GM18498 (cell line): Measurements from ENCODE around the gene IQCH.
"Not testable (repeated sequence)": the region's sequence is repeated elsewhere in the genome, so short reads cannot be mapped to it uniquely, and the experiment has no call there.

Source experiments
- ATAC-seq: cut with Tn5 transposase; IDR thresholded peaks from one replicate; pipeline ENCODE4 v1.9.1; 2021; ENCODE audit warnings: mild to moderate bottlenecking, moderate library complexity; ENCODE audit not compliant: unreplicated experiment

IQCH gene

DNA sequence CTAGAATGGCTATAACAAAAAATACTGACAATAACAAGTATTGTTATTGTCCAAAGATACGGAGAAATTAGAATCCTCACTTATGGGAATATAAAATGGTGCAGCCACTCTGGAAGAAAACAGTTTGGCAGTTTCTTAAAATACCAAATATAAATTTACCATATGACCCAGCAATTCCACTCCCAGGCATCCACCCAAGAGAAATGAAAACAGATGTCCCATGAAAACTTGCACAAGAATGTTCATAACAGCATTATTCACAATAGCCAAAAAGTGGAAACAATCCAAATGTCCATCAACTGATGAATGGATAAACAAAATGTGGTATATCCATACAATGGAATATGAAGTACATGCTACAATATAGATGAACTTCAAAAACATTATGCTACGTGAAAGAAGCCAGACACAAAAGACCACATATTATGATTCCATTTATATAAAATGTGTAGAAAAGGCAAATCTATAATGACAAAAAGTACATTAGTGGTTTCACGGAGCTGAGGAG is 9.6 kb upstream of the IQCH start:
- no peak for ATAC-seq

DNA sequence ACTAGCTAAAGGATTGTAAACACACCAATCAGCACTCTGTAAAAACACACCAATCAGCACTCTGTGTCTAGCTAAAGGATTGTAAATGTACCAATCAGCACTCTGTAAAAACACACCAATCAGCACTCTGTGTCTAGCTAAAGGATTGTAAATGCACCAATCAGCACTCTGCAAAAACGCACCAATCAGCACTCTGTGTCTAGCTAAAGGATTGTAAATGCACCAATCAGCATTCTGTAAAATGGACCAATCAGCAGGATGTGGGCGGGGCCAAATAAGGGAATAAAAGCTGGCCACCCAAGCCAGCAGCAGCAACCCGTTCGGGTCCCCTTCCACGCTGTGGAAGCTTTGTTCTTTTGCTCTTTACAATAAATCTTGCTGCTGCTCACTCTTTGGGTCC is 8.0 kb upstream of the IQCH start:
- ATAC-seq: not testable (repeated sequence)

DNA sequence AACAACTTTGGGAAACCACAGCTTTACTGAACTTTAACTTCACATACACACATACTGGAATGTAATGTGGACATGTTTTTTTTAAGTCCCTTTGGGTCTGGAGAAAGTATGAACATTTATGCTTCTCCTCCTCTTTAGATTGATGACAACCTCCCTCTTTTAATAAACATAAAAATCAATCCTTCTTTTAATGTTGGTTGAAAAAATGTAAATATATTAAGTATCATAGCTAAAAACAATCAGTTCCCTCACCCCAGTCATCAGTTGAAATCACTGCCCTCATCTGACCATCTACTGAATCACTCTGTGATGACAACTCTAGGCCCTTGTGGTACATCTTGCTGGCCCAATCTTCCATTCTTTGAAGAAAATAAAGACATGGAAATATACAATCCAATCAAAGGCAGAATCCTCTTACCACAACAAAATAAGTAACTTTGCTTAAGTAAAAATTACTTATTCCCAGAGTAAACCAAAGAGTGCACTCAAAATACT is 6.5 kb upstream of the IQCH start:
- ATAC-seq: no peak

DNA sequence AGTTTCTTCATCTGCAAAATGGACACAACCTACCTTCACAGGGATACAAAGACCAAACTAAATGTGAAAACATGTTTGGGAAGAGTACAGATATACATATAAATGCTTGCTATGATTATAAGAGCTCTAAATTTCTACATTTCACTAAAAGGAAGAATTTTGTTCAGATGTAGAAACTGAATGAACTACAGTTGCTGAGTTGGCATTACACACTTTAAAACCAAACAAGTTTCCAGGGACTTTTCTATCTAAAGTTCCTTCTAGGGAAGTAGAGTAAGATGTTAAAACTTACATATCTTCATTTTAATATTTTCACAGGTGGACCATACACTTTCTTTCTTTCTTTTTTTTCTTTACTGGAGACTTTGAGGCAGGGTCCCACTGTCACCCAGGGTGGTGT is 4.8 kb upstream of the IQCH start:
- no peak for ATAC-seq

DNA sequence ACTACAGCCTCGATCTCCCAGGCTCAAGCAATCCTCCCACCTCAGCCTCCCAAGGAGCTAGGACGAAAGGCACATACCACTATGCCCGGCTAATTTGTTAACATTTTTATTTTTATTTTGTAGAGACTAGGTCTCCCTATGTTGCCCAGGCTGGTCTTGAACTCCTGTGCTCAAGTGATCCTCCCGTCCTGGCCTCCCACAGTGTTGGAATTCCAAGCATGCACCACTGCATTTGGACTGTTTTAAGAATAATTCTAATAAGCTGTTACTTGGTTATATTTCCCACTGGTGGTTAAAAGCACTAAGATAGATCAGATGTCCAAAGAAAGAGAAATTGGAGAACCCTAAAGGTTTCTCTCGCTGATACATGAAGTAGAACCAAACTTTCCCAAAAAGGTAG is 3.3 kb upstream of the IQCH start:
- ATAC-seq: no peak

DNA sequence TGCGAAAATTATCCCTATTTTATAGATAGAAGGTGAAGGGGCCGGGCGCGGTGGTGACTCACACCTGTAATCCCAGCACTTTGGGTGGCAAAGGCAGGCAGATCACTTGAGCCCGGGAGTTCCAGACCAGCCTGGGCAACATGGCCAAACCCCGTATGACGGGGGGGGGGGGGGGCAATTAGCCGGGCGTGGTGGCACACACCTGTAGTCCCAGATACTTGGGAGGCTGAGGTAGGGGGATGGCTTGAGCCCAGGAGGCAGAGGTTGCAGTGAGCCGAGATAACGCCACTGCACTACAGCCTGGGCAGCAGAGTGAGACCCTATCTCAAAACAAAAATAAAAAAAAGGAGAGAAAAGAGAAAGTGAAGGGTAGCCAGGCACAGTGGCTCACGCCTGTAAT is 1.5 kb upstream of the IQCH start:
- no peak for ATAC-seq

DNA sequence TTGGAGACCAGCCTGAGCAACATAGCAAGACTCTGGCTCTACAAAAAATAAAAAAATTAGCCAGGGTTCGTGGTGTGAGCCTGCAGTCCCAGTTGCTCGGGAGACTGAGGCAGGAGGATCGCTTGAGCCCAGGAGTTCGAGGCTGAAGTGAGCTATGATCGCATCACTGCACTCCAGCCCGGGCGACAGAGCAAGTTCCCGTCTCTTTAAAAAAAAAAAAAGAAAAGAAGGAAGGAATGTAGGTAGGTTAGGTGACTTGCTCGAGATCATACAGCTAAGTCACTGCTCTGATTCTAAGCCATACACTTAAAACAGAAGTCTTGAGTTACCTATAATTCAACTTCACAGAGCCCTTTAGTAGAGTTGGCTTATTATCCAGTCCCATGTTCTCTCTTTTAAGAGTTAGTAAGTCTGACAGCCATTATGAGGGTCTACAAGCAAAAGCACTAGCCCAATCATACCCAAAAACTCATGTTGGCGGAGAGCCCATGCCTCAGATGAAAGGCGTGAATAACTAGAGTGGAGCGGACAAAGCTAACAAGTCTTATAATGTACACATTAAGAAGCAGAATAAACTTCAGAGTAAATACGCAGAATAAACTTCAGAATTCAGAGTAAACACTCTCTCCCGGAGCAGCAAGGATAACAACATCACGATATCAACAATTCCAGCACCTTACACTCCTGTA is 893 bp upstream of the IQCH start:
- ATAC-seq: no peak

DNA sequence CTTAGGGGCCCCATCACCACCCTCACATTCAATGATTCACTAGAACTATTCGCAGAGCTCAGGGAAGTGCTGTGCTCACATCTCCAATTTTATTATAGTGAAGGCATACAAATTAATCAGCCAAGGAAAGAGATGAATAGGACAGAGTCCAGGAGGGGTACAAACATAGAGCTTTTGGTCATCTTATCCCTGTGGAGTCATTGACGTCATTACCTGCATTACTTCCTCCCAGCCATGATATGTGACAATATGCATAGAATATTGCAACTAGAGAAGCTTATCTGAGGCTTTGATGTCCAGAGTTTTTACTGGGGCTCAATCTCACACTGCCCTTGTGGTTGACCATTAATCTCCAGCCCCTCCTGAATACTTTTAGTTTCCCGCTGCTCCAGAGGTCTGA is 1.5 kb downstream of the IQCH start:
- ATAC-seq: no peak

DNA sequence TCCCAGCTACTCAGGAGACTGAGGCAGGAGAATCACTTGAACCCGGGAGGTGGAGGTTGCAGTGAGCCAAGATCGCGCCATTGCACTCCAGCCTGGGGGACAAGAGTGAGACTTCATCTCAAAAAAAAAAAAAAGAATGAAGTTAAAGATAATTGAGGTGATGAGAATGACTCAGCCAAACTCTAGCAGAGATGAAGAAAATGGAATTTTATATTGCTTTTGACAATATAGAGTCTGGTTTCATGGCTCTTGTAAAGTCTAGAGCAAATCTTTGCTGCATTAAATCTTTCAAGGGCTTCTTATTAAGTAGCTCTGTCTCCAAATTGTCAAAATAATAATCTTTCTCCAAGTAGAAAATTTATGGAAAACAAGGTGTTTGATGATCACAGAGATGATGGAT is 3.8 kb downstream of the IQCH start:
- ATAC-seq: not testable (repeated sequence)

DNA sequence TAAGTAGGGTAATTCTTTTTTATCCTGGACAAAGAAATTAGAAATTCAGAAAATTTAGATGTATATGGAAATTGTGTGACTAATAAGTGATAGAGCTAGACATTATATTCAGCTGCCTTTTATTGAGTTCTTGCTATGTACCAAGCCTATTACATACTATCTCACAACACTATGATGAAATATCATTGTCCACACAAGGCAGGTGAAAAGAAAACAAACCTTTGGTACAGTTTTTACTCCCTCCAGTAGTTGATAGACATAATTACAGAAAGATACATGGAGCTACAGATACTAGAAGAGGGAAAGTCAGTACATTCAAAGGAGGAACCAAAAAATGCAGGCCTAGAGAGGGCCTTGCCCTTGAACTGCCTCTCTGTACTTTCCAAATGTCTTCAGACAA is 4.8 kb downstream of the IQCH start:
- no peak for ATAC-seq

DNA sequence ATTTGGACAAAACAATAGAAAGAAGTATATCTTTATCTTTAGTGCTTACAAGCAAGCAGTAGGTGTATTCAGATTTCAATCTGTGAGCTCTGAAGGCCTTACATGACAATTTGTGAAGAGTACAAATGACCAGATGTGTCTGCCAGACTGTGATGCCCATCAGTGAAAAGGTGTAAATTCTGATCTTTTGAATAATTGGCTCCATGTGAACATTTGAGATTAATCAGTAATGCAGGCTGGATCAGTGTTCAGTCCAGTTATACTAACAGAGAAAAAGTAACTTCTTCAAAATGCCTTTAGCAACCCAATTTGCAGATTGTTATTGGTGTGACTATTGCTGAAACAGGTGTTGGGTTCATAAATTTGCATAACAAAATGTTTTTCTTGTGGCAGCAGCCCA is 5.2 kb downstream of the IQCH start:
- ATAC-seq: no peak

DNA sequence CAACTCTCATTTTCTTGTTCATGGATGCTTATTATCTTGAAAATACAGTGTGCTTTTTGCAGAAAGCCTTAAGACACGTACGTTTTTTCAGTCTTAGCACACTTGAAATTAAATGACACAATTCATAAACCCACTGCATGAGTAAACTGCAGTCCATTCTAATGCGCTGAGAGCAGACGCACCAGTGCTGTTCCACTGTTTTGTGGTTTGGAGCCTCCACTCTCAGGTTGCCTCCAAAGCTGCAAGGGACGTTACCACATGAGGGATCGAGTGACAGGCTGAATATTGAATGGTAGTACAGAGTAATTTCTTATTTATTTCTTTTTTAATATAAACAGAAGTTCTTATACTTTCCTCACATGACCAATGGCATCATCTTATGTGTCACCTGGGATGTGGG is 12.3 kb downstream of the IQCH start:
- ATAC-seq: no peak

DNA sequence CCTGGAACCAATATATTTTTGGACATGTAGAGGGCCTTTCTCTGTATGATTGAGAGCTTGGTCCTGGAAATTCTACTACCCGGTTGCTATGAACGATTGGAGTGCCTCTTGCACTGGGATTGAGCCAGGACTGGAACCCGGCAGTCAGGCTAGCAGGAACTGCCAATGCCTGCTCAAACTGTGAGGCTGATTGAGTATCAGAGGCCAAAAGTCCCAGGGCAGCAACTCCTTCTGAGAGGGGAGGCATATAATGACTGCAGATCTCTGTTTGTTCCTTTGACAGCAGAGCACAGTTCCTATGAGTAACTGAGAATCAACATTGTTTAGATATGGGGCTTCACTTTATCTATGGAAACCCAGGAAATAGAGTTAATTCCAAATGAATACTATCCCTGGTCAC is 12.9 kb downstream of the IQCH start:
- no peak for ATAC-seq

DNA sequence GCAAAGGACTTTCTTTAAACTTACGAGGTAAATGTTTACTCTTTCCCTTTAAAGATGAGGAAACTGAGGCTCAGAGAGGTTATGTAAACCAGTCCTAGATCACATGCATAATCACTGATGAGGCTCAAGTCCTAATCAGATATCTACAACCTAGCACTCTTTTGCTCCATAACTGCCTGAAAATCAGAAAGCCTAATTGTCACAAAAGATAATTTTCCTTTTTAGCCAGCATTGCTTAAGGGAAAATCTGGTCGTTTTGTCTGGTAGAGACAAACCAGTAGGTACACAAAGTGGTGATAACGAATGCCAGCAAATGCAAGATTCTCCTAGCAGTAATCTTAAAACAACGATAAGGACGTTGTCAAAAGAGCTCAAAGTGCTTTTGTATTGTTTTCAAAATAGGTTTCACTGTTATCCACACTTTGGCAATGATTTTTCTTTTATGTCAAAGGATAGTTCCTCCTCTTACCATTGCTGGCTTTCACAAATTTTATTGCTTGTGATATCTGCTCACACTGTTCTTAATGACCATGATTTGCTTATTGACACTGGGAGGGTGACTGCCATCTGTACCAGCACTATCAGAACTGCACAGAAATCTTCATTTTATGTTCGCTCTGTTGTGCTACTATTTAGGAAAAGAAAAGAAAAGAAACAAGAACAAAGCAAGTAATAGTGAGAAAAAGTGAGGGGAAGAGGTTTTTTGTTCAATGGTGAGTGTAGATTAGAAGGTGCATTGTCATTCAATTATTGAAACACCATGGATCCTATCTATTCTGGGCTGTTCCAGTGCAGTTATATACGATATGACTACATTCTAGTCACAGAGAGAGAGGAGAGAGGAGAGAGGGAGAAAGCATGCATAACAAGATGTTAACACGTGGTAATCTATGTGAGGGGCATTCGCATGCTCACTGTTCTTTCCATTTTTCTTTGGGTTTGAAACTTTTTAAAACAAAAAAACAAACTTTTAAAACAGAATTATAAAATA is 13.7 kb downstream of the IQCH start:
- ATAC-seq: no peak

DNA sequence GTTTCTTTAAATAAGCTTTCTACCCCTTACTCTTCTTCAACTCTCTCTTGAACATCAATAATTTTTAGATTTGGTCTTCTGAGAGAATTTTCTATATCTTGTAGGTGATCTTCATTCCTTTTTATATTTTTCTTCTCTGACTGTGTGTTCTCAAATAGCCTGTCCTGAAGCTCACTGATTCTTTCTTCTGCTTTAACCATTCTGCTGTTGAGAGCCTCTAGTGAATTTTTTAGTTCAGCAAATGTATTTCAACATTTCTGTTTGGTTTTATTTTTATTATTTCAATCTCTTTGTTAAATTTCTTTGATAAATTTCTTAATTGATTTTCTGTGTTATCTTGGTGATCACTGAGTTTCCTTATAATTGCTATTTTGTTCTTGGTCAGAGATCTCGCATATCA is 19.6 kb downstream of the IQCH start:
- ATAC-seq: no peak

DNA sequence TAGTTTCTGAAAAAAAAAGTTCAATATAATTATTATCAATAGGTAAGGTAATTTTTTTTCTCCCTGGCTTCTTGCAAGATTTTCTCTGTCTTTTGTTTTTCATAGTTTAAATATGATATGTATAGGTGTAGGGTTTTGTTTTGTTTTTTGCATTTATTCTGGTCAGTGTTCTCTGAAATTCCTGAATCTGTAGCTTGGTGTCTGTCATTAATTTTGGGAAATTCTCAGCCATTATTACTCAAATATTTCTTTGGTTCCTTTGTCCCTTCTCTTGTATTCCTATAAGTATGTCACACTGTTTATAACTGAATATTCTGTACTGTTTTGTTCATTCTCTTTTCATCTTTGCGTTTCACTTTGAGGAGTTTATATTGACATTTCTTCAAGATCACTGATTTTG is 22.1 kb downstream of the IQCH start:
- no peak for ATAC-seq

DNA sequence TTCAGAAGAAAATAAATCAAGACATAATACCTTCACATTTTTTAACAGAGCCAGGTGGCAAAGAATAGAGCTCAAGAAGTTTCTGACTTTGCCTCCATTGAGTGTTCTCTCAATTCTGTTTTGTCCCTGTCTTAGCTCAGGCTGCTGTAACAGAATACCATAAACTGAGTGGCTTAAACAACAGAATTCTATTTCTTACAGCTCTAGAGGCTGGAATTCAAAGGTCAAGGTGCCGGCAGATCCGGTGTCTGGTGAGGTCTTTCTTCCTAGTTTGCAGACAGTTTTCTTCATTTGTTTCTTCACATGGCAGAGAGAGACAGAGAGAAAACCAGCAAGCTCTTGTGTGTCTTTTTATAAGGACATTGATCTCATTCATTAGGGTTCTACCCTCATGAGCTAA is 25.6 kb downstream of the IQCH start:
- ATAC-seq: no peak

DNA sequence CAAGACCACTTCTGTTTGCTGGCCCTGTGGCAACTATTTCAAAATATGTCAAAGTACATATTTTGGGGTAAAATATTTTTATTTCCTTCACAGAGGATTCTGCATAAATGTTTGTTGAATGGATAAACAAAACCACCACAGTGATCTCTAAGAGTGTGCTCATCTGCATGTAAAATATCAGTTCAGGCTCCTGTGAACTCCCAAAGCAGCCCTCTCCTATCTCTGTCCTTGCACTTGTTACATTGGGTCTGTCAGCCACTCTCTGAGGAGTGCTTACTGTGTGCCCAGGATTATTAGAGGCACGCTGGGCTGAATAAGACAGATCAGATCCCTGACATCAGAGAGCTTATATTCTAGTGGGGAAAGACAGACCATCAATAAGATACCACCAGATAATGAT is 27.1 kb downstream of the IQCH start:
- ATAC-seq: no peak

DNA sequence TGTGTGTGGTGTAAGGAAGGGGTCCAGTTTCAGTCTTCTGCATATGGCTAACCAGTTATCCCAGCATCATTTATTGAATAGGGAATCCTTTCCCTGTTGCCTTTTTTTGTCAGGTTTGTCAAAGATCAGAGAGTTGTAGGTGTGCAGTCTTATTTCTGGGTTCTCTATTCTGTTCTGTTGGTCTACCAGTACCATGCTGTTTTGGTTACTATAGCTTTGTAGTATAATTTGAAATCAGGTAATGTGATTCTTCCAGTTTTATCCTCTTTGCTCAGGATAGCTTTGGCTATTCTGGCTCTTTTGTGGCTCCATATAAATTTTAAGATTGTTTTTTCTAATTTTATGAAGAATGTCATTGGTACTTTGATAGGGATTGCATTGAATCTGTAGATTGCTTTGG is 31.0 kb downstream of the IQCH start:
- not testable (repeated sequence) for ATAC-seq

DNA sequence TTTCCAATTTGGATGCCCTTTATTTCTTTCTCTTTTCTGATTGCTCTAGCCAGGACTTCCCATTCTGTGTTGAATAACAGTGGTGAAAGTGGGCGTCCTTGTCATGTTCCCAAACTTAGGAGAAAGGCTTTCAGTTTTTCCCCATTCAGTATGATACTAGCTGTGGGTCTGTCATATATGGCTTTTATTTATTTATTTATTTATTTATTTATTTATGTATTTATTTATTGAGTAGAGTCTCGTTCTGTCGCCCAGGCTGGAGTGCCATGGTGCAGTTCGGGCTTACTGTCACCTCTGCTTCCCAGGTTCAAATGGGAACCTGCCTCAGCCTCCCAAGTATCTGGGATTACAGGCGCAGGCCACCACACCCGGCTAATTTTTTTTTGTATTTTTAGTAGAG is 31.8 kb downstream of the IQCH start:
- ATAC-seq: not testable (repeated sequence)

DNA sequence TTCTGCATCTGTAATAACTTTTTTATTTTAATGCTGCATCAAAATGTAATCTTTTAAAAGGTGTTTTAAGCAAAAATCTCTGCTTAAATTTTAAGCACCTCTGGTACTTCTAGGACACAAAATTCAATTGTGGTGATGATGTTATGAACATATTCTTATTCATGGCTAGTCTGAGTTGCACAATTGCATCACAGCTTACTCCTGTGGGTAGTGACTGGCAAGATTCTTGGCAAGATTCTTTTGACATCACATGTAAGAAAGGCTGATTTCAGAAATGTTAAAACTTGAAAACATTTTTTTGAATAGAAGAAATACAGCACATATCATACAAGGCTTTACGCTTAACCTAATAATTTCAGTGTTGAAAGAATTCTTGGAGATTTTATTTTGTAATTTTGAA is 35.7 kb downstream of the IQCH start:
- ATAC-seq: no peak

DNA sequence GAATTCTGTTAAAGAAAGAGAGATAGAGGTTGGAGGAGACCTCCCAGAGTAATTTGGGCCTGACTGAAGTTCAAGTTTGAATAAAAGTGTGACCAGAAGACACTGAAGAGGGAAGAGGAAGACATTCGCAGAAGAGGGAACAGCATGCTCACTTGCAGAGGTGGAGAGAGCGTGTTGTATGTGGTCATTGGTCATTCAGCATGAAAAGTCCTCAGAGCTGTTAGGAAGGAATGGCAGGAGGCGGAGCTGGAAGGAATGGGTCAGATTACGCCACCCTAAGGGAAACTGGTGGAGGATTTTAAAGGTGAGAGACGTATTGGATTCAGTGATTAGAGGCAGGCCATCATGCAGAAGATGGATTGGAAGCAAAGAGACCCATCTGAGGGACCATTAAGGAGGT is 41.6 kb downstream of the IQCH start:
- ATAC-seq: no peak
